ENCODE measurements around the gene SHC1.

DNA sequence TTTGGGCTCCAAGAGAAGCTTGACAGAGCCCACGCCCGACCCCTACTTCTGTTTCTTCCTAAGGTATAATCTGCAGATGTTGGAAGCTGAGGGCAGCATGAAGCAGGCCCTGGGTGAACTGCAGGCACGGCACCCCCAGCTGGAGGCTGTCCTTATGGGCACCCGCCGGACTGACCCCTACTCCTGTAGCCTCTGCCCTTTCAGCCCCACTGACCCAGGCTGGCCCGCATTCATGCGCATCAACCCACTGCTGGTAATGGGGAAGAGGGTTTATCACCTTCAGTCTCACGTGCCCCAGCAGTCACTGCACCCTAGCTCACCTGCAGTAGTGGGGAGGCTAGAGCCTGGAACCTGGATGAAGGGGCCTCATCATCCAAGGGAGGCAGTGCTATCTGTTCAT, 19.7 kb upstream of the SHC1 start:
- TF ChIP-seq POLR2A (IDR thresholded peaks at IDR 0.05) (no peak), POLR2AphosphoS5 (IDR thresholded peaks at IDR 0.05) (no peak), EP300 (IDR thresholded peaks at IDR 0.05) (no peak)
- TF ChIP-seq, protein P1, sequence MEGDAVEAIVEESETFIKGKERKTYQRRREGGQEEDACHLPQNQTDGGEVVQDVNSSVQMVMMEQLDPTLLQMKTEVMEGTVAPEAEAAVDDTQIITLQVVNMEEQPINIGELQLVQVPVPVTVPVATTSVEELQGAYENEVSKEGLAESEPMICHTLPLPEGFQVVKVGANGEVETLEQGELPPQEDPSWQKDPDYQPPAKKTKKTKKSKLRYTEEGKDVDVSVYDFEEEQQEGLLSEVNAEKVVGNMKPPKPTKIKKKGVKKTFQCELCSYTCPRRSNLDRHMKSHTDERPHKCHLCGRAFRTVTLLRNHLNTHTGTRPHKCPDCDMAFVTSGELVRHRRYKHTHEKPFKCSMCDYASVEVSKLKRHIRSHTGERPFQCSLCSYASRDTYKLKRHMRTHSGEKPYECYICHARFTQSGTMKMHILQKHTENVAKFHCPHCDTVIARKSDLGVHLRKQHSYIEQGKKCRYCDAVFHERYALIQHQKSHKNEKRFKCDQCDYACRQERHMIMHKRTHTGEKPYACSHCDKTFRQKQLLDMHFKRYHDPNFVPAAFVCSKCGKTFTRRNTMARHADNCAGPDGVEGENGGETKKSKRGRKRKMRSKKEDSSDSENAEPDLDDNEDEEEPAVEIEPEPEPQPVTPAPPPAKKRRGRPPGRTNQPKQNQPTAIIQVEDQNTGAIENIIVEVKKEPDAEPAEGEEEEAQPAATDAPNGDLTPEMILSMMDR (IDR thresholded peaks at IDR 0.05), result no peak

Data from gastroesophageal sphincter (tissue), 3 donors.